GM21526 (cell line): ENCODE measurements around the gene PDLIM1.

Source experiments
- ATAC-seq: cut with Tn5 transposase; IDR thresholded peaks from one replicate; pipeline ENCODE4 v1.9.1; 2021; ENCODE audit warnings: moderate library complexity; ENCODE audit not compliant: unreplicated experiment, low FRiP score

The PDLIM1 gene

GRCh38 chr10:95289003-95289920, 1.5 kb downstream of the PDLIM1 start:
- no peak for ATAC-seq

- no peak for ATAC-seq
Measured at GRCh38 chr10:95288303-95288702, 2.5 kb downstream of the PDLIM1 start.

- ATAC-seq, result no peak
Measured at GRCh38 chr10:95287281-95287680, 3.5 kb downstream of the PDLIM1 start.

- no peak for ATAC-seq
Measured at GRCh38 chr10:95286707-95287106, 4.1 kb downstream of the PDLIM1 start.

GRCh38 chr10:95285556-95285955, 5.2 kb downstream of the PDLIM1 start:
- no peak for ATAC-seq

- ATAC-seq, result no peak
Measured at GRCh38 chr10:95284807-95285206, 6.0 kb downstream of the PDLIM1 start.

- no peak for ATAC-seq
Measured at GRCh38 chr10:95282107-95282506, 8.7 kb downstream of the PDLIM1 start.

GRCh38 chr10:95281206-95281605, 9.6 kb downstream of the PDLIM1 start:
- no peak for ATAC-seq

- no peak for ATAC-seq
Measured at GRCh38 chr10:95280637-95281036, 10.2 kb downstream of the PDLIM1 start.

GRCh38 chr10:95279042-95279820, 11.6 kb downstream of the PDLIM1 start:
- no peak for ATAC-seq

- ATAC-seq, result no peak
Measured at GRCh38 chr10:95278061-95278988, 12.5 kb downstream of the PDLIM1 start.

GRCh38 chr10:95277614-95278013, 13.2 kb downstream of the PDLIM1 start:
- no peak for ATAC-seq

GRCh38 chr10:95277201-95277570, 13.6 kb downstream of the PDLIM1 start:
- ATAC-seq, result no peak

GRCh38 chr10:95276367-95277200, 14.2 kb downstream of the PDLIM1 start:
- no peak for ATAC-seq

- no peak for ATAC-seq
Measured at GRCh38 chr10:95275726-95276366, 15.0 kb downstream of the PDLIM1 start.

- ATAC-seq, result no peak
Measured at GRCh38 chr10:95273393-95274312, 17.1 kb downstream of the PDLIM1 start.

- ATAC-seq, result no peak
Measured at GRCh38 chr10:95268438-95268837, 22.4 kb downstream of the PDLIM1 start.

GRCh38 chr10:95267251-95267650, 23.6 kb downstream of the PDLIM1 start:
- ATAC-seq, result no peak
